A549 (cell line): ENCODE measurements around the gene ARRDC2. TPM values are rescaled to one million over a fixed set of nuclear protein-coding genes. Genes with fewer than 3 reads are reported as not detected.

ENCODE experiments used
- BHLHE40 ChIP-seq: IDR thresholded peaks from 2 replicates; pipeline ENCODE4 v1.6.1; 2012; ENCODE audit warnings: low read depth, low read length, inconsistent platforms
- CBX2 ChIP-seq: fragments of 200-600 bp; sonication (generic); IDR thresholded peaks from 2 replicates; pipeline ENCODE4 v1.6.1; 2016; ENCODE audit warnings: low read depth, mild to moderate bottlenecking, borderline replicate concordance
- CBX8 ChIP-seq: fragments of 200-600 bp; sonication (generic); IDR thresholded peaks from 2 replicates; pipeline ENCODE4 v1.6.1; 2016
- CEBPB ChIP-seq, 2 experiments: fragments of >200 bp in 1 of 2; sonication (Bioruptor Twin) in 1 of 2; formaldehyde crosslinking in 1 of 2; IDR thresholded peaks; 2 replicates each; pipeline ENCODE4 v1.6.1; 2012 to 2016
- CHD2 ChIP-seq: fragments of 150-350 bp; IDR thresholded peaks from 2 replicates; pipeline ENCODE4 v1.6.1; 2014; ENCODE audit warnings: low read length; ENCODE audit not compliant: partially characterized antibody
- E2F6 ChIP-seq: IDR thresholded peaks from 2 replicates; pipeline ENCODE4 v1.6.1; 2012; ENCODE audit warnings: low read depth, borderline replicate concordance
- EHF ChIP-seq: fragments of 250-450 bp; sonication (Bioruptor Pico); IDR thresholded peaks from 2 replicates; pipeline ENCODE4 v1.5.0; 2020; ENCODE audit warnings: mild to moderate bottlenecking
- EHMT2 ChIP-seq: fragments of 200-600 bp; sonication (generic); IDR thresholded peaks from 2 replicates; pipeline ENCODE4 v1.6.1; 2016; ENCODE audit warnings: antibody characterized with exemption, low read depth, mild to moderate bottlenecking, moderate library complexity
- ESRRA ChIP-seq: fragments of 150-350 bp; IDR thresholded peaks from 2 replicates; pipeline ENCODE4 v1.6.1; 2014; ENCODE audit warnings: mild to moderate bottlenecking, low read length, borderline replicate concordance
- FOSB ChIP-seq: fragments of 250-450 bp; sonication (Bioruptor Pico); IDR thresholded peaks from 2 replicates; pipeline ENCODE4 v1.5.0; 2020; ENCODE audit warnings: mild to moderate bottlenecking, moderate library complexity
- GATA3 ChIP-seq: IDR thresholded peaks from 2 replicates; pipeline ENCODE4 v1.6.1; 2012; ENCODE audit warnings: borderline replicate concordance
- HDAC2 ChIP-seq: fragments of 200-600 bp; sonication (generic); IDR thresholded peaks from 2 replicates; pipeline ENCODE4 v1.6.1; 2016
- HMGXB4 ChIP-seq: fragments of 250-450 bp; sonication (Bioruptor Pico); IDR thresholded peaks from 2 replicates; pipeline ENCODE4 v1.5.0; 2021; ENCODE audit warnings: mild to moderate bottlenecking, moderate library complexity, borderline replicate concordance
- HOXB13 ChIP-seq: fragments of 250-450 bp; sonication (Bioruptor Pico); IDR thresholded peaks from 2 replicates; pipeline ENCODE4 v1.5.0; 2020; ENCODE audit warnings: low read depth, mild to moderate bottlenecking, moderate library complexity
- HOXB5 ChIP-seq: fragments of 250-450 bp; sonication (Bioruptor Pico); IDR thresholded peaks from 2 replicates; pipeline ENCODE4 v1.5.0; 2020; ENCODE audit warnings: mild to moderate bottlenecking, moderate library complexity
- JUN ChIP-seq, 2 experiments: fragments of >200 bp; sonication (Bioruptor Twin); formaldehyde crosslinking; IDR thresholded peaks; 2 replicates in 1 of 2; 3 replicates in 1 of 2; pipeline ENCODE4 v1.6.1; 2016 to 2017
- JUNB ChIP-seq: fragments of >200 bp; sonication (Bioruptor Twin); formaldehyde crosslinking; IDR thresholded peaks from 2 replicates; pipeline ENCODE4 v1.6.1; 2016
- KDM5A ChIP-seq: fragments of 200-600 bp; sonication (generic); IDR thresholded peaks from 2 replicates; pipeline ENCODE4 v1.6.1; 2016; ENCODE audit warnings: antibody characterized with exemption, mild to moderate bottlenecking
- MAZ ChIP-seq: fragments of 150-350 bp; IDR thresholded peaks from 2 replicates; pipeline ENCODE4 v1.6.1; 2014; ENCODE audit warnings: antibody characterized with exemption, low read depth, low read length, borderline replicate concordance
- MYC ChIP-seq: IDR thresholded peaks from 2 replicates; pipeline ENCODE4 v1.6.1; 2012; ENCODE audit warnings: mild to moderate bottlenecking, inconsistent platforms, low read length, improper control_type of control experiment, borderline replicate concordance
- NPAS2 ChIP-seq: fragments of 250-450 bp; sonication (Bioruptor Pico); IDR thresholded peaks from 2 replicates; pipeline ENCODE4 v1.8.0; 2022; ENCODE audit warnings: mild to moderate bottlenecking, moderate library complexity, borderline replicate concordance
- PBX3 ChIP-seq: IDR thresholded peaks from 2 replicates; pipeline ENCODE4 v1.6.1; 2012
- RAD21 ChIP-seq, 2 experiments: fragments of >200 bp in 1 of 2; sonication (Bioruptor Twin) in 1 of 2; formaldehyde crosslinking in 1 of 2; IDR thresholded peaks in 1 of 2; conservative IDR thresholded peaks in 1 of 2; 2 replicates in 1 of 2; 3 replicates in 1 of 2; pipeline ENCODE4 v1.6.1; 2012 to 2018; ENCODE audit warnings: inconsistent platforms in 1 of 2
- TFCP2L1 ChIP-seq: fragments of 250-450 bp; sonication (Bioruptor Pico); IDR thresholded peaks from 2 replicates; pipeline ENCODE4 v1.5.0; 2021; ENCODE audit warnings: mild to moderate bottlenecking
- USF2 ChIP-seq: fragments of 450-650 bp; IDR thresholded peaks from 2 replicates; pipeline ENCODE4 v1.6.1; 2014; ENCODE audit warnings: antibody characterized with exemption
- ZC3H11A ChIP-seq: fragments of 450-650 bp; IDR thresholded peaks from 2 replicates; pipeline ENCODE4 v1.6.1; 2014; ENCODE audit warnings: antibody characterized with exemption, mild to moderate bottlenecking
- ZFP36 ChIP-seq: fragments of 450-650 bp; IDR thresholded peaks from 2 replicates; pipeline ENCODE4 v1.6.1; 2014; ENCODE audit warnings: borderline replicate concordance; ENCODE audit not compliant: partially characterized antibody
- ZNF302 ChIP-seq: fragments of 250-450 bp; sonication (Bioruptor Pico); IDR thresholded peaks from 2 replicates; pipeline ENCODE4 v1.9.0; 2021; ENCODE audit warnings: inconsistent platforms, mild to moderate bottlenecking, moderate library complexity
- ZSCAN20 ChIP-seq: fragments of 250-450 bp; sonication (Bioruptor Pico); IDR thresholded peaks from 2 replicates; pipeline ENCODE4 v1.8.0; 2022; ENCODE audit warnings: mild to moderate bottlenecking, moderate library complexity
- polyA plus RNA-seq, 4 experiments: library from polyadenylated mRNA; depleted of rRNA in 3 of 4; stranded (reverse); fragments of >200 nt; fragmentation: RNase III in 1 of 4; extraction: RNeasy Plus Mini Kit Qiagen cat#74134 plus additional on column Dnase treatment in 1 of 4; gene quantifications; 2 replicates in 3 of 4; 3 replicates in 1 of 4; pipeline ENCODE4 v1.2.3, GENCODE V29; 2011 to 2017
- TF ChIP-seq, protein P1 (sequence below): IDR thresholded peaks from 2 replicates; pipeline ENCODE4 v1.6.1; 2012
- TF ChIP-seq, protein P2 (sequence below): fragments of 200-600 bp; sonication (generic); IDR thresholded peaks from 2 replicates; pipeline ENCODE4 v1.6.1; 2016; ENCODE audit warnings: antibody characterized with exemption, mild to moderate bottlenecking, moderate library complexity
- TF ChIP-seq, protein P3 (sequence below): fragments of 150-350 bp; IDR thresholded peaks from 2 replicates; pipeline ENCODE4 v1.6.1; 2014; ENCODE audit warnings: low read depth, mild to moderate bottlenecking, low read length

Gene ARRDC2
- polyA plus RNA-seq, 2 of the 4 experiments (the other 2 are of a cell fraction) = 14.5 to 14.8 TPM

DNA sequence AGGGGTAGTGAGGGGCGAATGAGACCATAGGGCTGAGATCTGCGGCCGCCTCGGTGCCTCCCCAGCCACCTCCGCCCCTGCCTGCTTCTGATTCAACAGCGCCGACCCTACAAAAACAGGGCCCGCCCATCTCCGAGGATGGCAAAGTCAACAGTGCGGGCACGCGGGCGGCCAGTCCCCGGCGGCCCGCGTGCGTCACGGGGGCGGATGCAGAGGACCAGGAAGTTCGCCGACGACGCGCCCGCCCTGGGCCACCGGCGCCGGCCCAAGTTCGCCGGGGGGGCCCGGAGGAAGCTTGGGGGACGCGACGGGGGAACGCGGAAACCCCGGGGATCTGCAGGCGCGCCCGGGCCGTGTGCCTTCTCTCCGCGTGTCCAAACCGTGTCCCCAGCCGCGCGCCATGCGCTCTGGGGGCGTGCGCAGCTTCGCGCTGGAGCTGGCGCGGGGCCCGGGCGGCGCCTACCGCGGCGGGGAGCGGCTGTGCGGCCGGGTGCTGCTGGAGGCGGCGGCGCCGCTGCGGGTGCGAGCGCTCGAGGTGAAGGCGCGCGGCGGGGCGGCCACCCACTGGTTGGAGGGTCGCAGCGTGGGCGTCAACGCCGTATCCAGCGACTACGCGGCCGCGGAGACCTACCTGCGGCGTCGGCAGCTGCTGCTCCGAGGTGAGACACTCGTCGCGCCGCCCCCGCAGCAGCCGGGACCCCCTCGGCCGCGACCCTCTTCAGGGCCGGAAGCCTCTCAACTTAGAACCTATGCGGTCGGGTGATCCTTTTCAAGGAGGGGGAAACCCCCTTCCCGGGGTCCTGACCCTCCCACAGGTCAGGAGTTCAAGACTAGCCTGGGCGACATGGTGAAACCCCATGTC is 6.8 kb upstream of the ARRDC2 start (continued):
- TF ChIP-seq USF2 = no peak
- TF ChIP-seq ZNF302 (CRISPR knock-in tag) = no peak
- TF ChIP-seq NPAS2 (CRISPR knock-in tag) = no peak
- TF ChIP-seq FOSB (CRISPR knock-in tag) = no peak
- peak; percentile 89; the same call in 1 of the 2 replicates for TF ChIP-seq MYC
- no peak for TF ChIP-seq CHD2
- TF ChIP-seq EHF = 0 out of 2 replicates have a peak, but pooled peaks have one; percentile 61
- TF ChIP-seq, protein P1, sequence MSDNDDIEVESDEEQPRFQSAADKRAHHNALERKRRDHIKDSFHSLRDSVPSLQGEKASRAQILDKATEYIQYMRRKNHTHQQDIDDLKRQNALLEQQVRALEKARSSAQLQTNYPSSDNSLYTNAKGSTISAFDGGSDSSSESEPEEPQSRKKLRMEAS = peak; percentile 85
- no peak for TF ChIP-seq CBX8
- no peak for TF ChIP-seq ESRRA
- TF ChIP-seq GATA3 = 0 out of 2 replicates have a peak, but pooled peaks have one; percentile 7
- no peak for TF ChIP-seq KDM5A
- no peak for TF ChIP-seq RAD21 (conservative IDR thresholded peaks at IDR 0.05 in 1 of 2, IDR thresholded peaks at IDR 0.05 in 1 of 2)
- TF ChIP-seq HOXB5 = no peak
- TF ChIP-seq HOXB13 = no peak
- no peak for TF ChIP-seq JUNB
- TF ChIP-seq, protein P2, sequence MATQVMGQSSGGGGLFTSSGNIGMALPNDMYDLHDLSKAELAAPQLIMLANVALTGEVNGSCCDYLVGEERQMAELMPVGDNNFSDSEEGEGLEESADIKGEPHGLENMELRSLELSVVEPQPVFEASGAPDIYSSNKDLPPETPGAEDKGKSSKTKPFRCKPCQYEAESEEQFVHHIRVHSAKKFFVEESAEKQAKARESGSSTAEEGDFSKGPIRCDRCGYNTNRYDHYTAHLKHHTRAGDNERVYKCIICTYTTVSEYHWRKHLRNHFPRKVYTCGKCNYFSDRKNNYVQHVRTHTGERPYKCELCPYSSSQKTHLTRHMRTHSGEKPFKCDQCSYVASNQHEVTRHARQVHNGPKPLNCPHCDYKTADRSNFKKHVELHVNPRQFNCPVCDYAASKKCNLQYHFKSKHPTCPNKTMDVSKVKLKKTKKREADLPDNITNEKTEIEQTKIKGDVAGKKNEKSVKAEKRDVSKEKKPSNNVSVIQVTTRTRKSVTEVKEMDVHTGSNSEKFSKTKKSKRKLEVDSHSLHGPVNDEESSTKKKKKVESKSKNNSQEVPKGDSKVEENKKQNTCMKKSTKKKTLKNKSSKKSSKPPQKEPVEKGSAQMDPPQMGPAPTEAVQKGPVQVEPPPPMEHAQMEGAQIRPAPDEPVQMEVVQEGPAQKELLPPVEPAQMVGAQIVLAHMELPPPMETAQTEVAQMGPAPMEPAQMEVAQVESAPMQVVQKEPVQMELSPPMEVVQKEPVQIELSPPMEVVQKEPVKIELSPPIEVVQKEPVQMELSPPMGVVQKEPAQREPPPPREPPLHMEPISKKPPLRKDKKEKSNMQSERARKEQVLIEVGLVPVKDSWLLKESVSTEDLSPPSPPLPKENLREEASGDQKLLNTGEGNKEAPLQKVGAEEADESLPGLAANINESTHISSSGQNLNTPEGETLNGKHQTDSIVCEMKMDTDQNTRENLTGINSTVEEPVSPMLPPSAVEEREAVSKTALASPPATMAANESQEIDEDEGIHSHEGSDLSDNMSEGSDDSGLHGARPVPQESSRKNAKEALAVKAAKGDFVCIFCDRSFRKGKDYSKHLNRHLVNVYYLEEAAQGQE = no peak
- 0 out of 2 replicates have a peak, but pooled peaks have one; percentile 31 for TF ChIP-seq MAZ
- no peak for TF ChIP-seq EHMT2
- peak; percentile 22; the same call in 1 of the 2 replicates for TF ChIP-seq BHLHE40
- TF ChIP-seq, protein P3, sequence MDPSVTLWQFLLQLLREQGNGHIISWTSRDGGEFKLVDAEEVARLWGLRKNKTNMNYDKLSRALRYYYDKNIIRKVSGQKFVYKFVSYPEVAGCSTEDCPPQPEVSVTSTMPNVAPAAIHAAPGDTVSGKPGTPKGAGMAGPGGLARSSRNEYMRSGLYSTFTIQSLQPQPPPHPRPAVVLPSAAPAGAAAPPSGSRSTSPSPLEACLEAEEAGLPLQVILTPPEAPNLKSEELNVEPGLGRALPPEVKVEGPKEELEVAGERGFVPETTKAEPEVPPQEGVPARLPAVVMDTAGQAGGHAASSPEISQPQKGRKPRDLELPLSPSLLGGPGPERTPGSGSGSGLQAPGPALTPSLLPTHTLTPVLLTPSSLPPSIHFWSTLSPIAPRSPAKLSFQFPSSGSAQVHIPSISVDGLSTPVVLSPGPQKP = no peak
- no peak for TF ChIP-seq CEBPB (IDR thresholded peaks at IDR 0.05)
- peak; percentile 57 to 84; a peak in 4 of 5 replicates for TF ChIP-seq JUN (IDR thresholded peaks at IDR 0.05)
- TF ChIP-seq ZC3H11A = no peak
- TF ChIP-seq E2F6 = peak; percentile 65; the same call in 1 of the 2 replicates
- TF ChIP-seq PBX3 = no peak
- no peak for TF ChIP-seq ZFP36
- TF ChIP-seq ZSCAN20 (CRISPR knock-in tag) = no peak
- TF ChIP-seq HDAC2 = no peak
- TF ChIP-seq CBX2 = no peak
- TF ChIP-seq TFCP2L1 (CRISPR knock-in tag) = no peak
- no peak for TF ChIP-seq HMGXB4 (CRISPR knock-in tag)
